HPDE6-E6E7 (cell line): ENCODE results near the gene GHITM.
"Not testable (repeated sequence)": the region's sequence is repeated elsewhere in the genome, so short reads cannot be mapped to it uniquely, and the experiment has no call there.

Source experiments
- DNase-seq: peaks from one replicate; pipeline ENCODE4 v3.0.0; 2011; ENCODE audit warnings: missing footprints; ENCODE audit errors: extremely low spot score

GHITM gene

GRCh38 chr10:84147347-84147746, 8.0 kb downstream of the GHITM start:
- no peak for DNase-seq

GRCh38 chr10:84148006-84148597, 8.8 kb downstream of the GHITM start:
- DNase-seq = not testable (repeated sequence)

- DNase-seq = no peak
Observed at GRCh38 chr10:84149854-84150253, 10.5 kb downstream of the GHITM start.

GRCh38 chr10:84152769-84153168, 13.5 kb downstream of the GHITM start:
- DNase-seq = no peak

GRCh38 chr10:84155521-84155920, 16.2 kb downstream of the GHITM start:
- no peak for DNase-seq

- DNase-seq = no peak
Observed at GRCh38 chr10:84156009-84156408, 16.7 kb downstream of the GHITM start.

- DNase-seq = no peak
Observed at GRCh38 chr10:84156768-84157167, 17.5 kb downstream of the GHITM start.

- DNase-seq = no peak
Observed at GRCh38 chr10:84158061-84158460, 18.8 kb downstream of the GHITM start.

GRCh38 chr10:84158550-84158949, 19.2 kb downstream of the GHITM start:
- no peak for DNase-seq

- DNase-seq = no peak
Observed at GRCh38 chr10:84159076-84159685, 19.9 kb downstream of the GHITM start.

- DNase-seq = no peak
Observed at GRCh38 chr10:84160663-84161362, 21.5 kb downstream of the GHITM start.

- no peak for DNase-seq
Observed at GRCh38 chr10:84163996-84164395, 24.7 kb downstream of the GHITM start.

GRCh38 chr10:84164442-84164841, 25.1 kb downstream of the GHITM start:
- no peak for DNase-seq

- DNase-seq = no peak
Observed at GRCh38 chr10:84166620-84167288, 27.4 kb downstream of the GHITM start.

GRCh38 chr10:84167289-84167653, 28.0 kb downstream of the GHITM start:
- not testable (repeated sequence) for DNase-seq

GRCh38 chr10:84168382-84168781, 29.1 kb downstream of the GHITM start:
- DNase-seq = not testable (repeated sequence)

- not testable (repeated sequence) for DNase-seq
Observed at GRCh38 chr10:84171237-84171636, 31.9 kb downstream of the GHITM start.

- DNase-seq = not testable (repeated sequence)
Observed at GRCh38 chr10:84171700-84172466, 32.6 kb downstream of the GHITM start.

- DNase-seq = no peak
Observed at GRCh38 chr10:84172467-84173356, 33.4 kb downstream of the GHITM start.

GRCh38 chr10:84173501-84173929, 34.2 kb downstream of the GHITM start, which contains the start of gene GPR15LG:
Gene GPR15LG (plus strand): TSS chr10:84173801. CDS start chr10:84173852, 51 bp downstream.
- no peak for DNase-seq

- DNase-seq = no peak
Observed at GRCh38 chr10:84175436-84175835, 36.1 kb downstream of the GHITM start.
